Measurements from ENCODE around the gene DNHD1.

DNA sequence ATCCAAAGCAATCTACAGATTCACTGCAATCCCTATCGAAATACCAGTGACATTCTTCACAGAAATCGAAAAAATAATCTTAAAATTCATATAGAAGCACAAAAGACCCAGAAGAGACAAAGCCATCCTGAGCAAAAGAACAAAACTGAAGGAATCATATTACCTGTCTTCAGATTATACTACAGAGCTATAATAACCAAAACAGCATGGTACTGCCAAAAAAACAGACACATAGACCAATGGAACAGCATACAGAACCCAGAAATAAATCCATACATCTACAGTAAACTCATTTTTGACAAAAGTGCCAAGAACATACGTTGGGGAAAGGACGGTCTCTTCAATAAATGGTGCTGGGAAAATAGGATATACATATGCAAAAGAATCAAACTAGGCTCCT, 87.4 kb downstream of the DNHD1 start:
- TF ChIP-seq, protein P1, sequence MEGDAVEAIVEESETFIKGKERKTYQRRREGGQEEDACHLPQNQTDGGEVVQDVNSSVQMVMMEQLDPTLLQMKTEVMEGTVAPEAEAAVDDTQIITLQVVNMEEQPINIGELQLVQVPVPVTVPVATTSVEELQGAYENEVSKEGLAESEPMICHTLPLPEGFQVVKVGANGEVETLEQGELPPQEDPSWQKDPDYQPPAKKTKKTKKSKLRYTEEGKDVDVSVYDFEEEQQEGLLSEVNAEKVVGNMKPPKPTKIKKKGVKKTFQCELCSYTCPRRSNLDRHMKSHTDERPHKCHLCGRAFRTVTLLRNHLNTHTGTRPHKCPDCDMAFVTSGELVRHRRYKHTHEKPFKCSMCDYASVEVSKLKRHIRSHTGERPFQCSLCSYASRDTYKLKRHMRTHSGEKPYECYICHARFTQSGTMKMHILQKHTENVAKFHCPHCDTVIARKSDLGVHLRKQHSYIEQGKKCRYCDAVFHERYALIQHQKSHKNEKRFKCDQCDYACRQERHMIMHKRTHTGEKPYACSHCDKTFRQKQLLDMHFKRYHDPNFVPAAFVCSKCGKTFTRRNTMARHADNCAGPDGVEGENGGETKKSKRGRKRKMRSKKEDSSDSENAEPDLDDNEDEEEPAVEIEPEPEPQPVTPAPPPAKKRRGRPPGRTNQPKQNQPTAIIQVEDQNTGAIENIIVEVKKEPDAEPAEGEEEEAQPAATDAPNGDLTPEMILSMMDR (conservative IDR thresholded peaks at IDR 0.05) = no peak
- TF ChIP-seq EZH2 (IDR thresholded peaks at IDR 0.05; ENCODE audit: low read depth) = no peak

All from PC-9 (cell line).